IMR-90 (cell line): ENCODE measurements around the gene SLC15A2.

Experiments
- BHLHE40 ChIP-seq: fragments of 150-350 bp; IDR thresholded peaks from 2 replicates; pipeline ENCODE4 v1.6.1; 2016; ENCODE audit warnings: mild to moderate bottlenecking, low read depth, low read length
- CEBPB ChIP-seq: IDR thresholded peaks from 2 replicates; pipeline ENCODE4 v1.6.1; 2012; ENCODE audit warnings: low read depth, low read length, improper control_type of control experiment
- CTCF ChIP-seq: conservative IDR thresholded peaks from 2 replicates; pipeline ENCODE4 v1.5.1; 2012; ENCODE audit warnings: mild to moderate bottlenecking, low read depth, low read length, improper control_type of control experiment

- TF ChIP-seq BHLHE40 (no peak), CTCF (no peak), CEBPB (no peak)
Measured at GRCh38 chr3:121975702-121976302, 81.6 kb downstream of the SLC15A2 start.
